ENCODE measurements around the gene SFXN2. TPM values are rescaled to one million over a fixed set of nuclear protein-coding genes. Genes with fewer than 3 reads are reported as not detected.

Gene SFXN2
- total RNA-seq, 1 experiment from 2014 or later, result 2.0 TPM

Other genes with a start within 250 kb of the SFXN2 start
- 78.5 and 93.2 TPM in 2 replicates for gene ACTR1A, start 211.9 kb upstream of the SFXN2 start, total RNA-seq (2014; rRNA removed; shearing (Covaris generic))
- 1.9 and 2.2 TPM in 2 replicates for gene SUFU, start 210.7 kb upstream of the SFXN2 start, total RNA-seq (2014; rRNA removed; shearing (Covaris generic))
- 36.9 and 42.6 TPM in 2 replicates for gene TRIM8, start 70.2 kb upstream of the SFXN2 start, total RNA-seq (2014; rRNA removed; shearing (Covaris generic))
- gene ARL3, start 239 bp upstream of the SFXN2 start, total RNA-seq (2014; rRNA removed; shearing (Covaris generic)), result 5.1 and 7.4 TPM in 2 replicates
- 10.8 and 12.8 TPM in 2 replicates for gene WBP1L, start 29.3 kb downstream of the SFXN2 start, total RNA-seq (2014; rRNA removed; shearing (Covaris generic))
- gene CYP17A1, start 122.8 kb downstream of the SFXN2 start, total RNA-seq (2014; rRNA removed; shearing (Covaris generic)), result not detected in 2 replicates
- 31.5 and 41.2 TPM in 2 replicates for gene BORCS7, start 139.6 kb downstream of the SFXN2 start, total RNA-seq (2014; rRNA removed; shearing (Covaris generic))
- gene AS3MT, start 154.8 kb downstream of the SFXN2 start, total RNA-seq (2014; rRNA removed; shearing (Covaris generic)), result 2.3 and 2.5 TPM in 2 replicates
- 4.2 and 4.9 TPM in 2 replicates for gene CNNM2, start 203.7 kb downstream of the SFXN2 start, total RNA-seq (2014; rRNA removed; shearing (Covaris generic))